Psoas muscle (tissue), 8 donors: ENCODE data around the gene RPTOR. TPM values are rescaled to one million over a fixed set of nuclear protein-coding genes. Genes with fewer than 3 reads are reported as not detected.
A peak's percentile ranks its signal among the peaks of the same experiment; 100 is the strongest.

Experiments
- ATAC-seq, 4 donors: fragments of 200-7000 bp; cut with Tn5 transposase; one replicate each; pipeline ENCODE4 v1.9.1; 2020; ENCODE audit warnings: moderate library complexity in 3 of 4, mild to moderate bottlenecking in 2 of 4
- DNase-seq, 2 donors: peaks; one replicate each; pipeline ENCODE4 v3.0.0-alpha.2; 2020
- H3K27ac ChIP-seq: fragments of 200-600 bp; one replicate; pipeline ENCODE4 v1.8.0; 2022
- H3K27me3 ChIP-seq, 3 donors: fragments of 200-600 bp in 1 of 3; one replicate each; pipeline versions ENCODE4 v1.6.1 to v1.8.0; 2013 to 2022; ENCODE audit warnings: low read length in 2 of 3, mild to moderate bottlenecking in 2 of 3, moderate library complexity in 1 of 3; ENCODE audit not compliant: insufficient read depth in 3 of 3
- H3K36me3 ChIP-seq, 2 donors: fragments of 200-600 bp in 1 of 2; one replicate each; pipeline versions ENCODE4 v1.6.1 to v1.8.0; 2013 to 2022; ENCODE audit warnings: low read depth in 1 of 2, mild to moderate bottlenecking in 1 of 2, moderate library complexity in 1 of 2; ENCODE audit not compliant: insufficient read depth in 1 of 2
- H3K4me1 ChIP-seq: fragments of 200-600 bp; one replicate; pipeline ENCODE4 v1.8.0; 2022
- H3K4me3 ChIP-seq: fragments of 200-600 bp; one replicate; pipeline ENCODE4 v1.8.0; 2022; ENCODE audit warnings: mild to moderate bottlenecking
- H3K9me3 ChIP-seq: fragments of 200-600 bp; one replicate; pipeline ENCODE4 v1.8.0; 2022
- WGBS, 3 donors: extraction: QIAGEN DNeasy Blood & Tissue Kit; methylation state at CpG; one replicate each; pipeline versions ENCODE4 v1.1.6 to v1.1.7; 2013; 5-methylcytosine and 5-hydroxymethylcytosine counted together
- intact Hi-C, 2 donors: fragments of 100-400 bp; cut with DNase I; formaldehyde crosslinking; loops; one replicate each; pipeline versions ENCODE4 v1.11.0 to v1.14.2; 2022
- polyA plus RNA-seq, 3 donors: library from polyadenylated mRNA; stranded (reverse); fragments of 200-250 nt; gene quantifications; one replicate each; pipeline ENCODE4 v1.2.3, GENCODE V29; 2013
- total RNA-seq, 4 donors: library from RNA; stranded (reverse); fragmentation: NEBNext Ultra II Directional in 2 of 4; extraction: Animal tissue kit (Norgen Biotek cat#: 25700) in 2 of 4; gene quantifications; one replicate each; pipeline versions ENCODE4 v1.2.1 to v1.2.4, GENCODE V29; 2021 to 2023
- TF ChIP-seq, protein P1 (sequence below): fragments of 200-600 bp; IDR thresholded peaks from one replicate; pipeline ENCODE4 v1.8.0; 2022; ENCODE audit warnings: antibody characterized with exemption
- donor health status: healthy with polysubstance abuse.
- donor health status: DM: no; HTN: no; CAD: no; lungs with moderate emphysema.
- donor health status: Bipolar disorder and iron deficiency.
- donor health status: healthy.
- donor health status: DM: yes; HTN: yes; CAD: no.
- donor health status: DM: no; HTN: no; CAD: no.
- donor health status: DM: no; HTN: no; CAD: no.
- donor health status: DM: yes; HTN: yes; CAD: no.

RPTOR gene
- total and polyA plus RNA-seq, 7 donors, result 13.6 to 82.2 (median 32.5) TPM

DNA sequence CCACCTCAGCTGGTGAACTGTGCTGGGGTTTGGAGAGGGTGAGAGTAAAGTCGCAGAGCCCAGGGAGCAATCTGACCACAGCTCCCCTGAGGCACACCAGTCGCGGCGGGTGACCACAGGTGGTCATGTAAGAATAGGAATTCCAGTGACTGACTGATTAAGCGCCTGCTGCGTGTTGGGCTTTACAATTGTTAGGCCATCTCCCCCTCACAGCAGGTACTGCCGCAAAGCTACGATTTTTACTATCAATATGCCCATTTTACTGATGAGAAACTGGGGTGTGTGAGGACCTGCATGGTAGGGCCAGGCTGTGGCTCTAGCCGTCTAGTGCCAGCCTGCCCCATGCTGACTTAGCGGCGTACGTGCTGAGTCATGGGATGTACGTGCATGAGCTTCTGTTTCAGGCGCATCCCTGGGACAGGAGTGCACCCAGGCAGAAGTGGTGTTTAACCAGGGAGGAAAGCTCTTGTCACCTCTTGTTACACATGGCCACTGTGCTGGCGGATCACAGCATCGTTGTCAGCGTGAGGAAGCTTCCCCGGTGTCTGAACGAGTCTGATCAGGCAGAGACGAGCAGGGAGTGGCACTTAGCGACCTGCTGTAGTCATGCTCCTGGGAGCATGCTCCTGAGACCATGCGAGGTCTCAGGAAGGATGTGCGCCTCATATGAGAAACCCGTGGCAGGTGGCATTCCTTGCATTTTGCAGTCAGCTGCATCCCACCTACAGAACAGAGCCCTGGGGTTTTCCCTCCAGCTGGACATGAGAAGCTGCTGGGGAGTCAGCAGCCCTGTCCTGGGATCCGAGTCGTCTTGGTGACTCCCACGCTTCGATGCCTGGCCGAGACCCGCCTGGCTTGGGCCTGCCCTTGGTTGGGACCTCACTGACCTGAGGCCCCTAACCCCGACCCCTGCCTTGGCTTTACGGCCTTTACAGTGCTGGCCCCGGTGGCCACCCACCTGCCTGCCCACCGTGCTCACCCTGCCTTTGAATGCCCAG lies 283.3 kb downstream of the RPTOR start:
- Histone ChIP-seq H3K27ac (peak overlapping the region; percentile 97), H3K27me3 (no peaks in the 10 kb centered on the region), H3K4me1 (peaks cover 34% of the 10 kb centered on the region), H3K4me3 (peak overlapping the region; percentile 43), H3K9me3 (no peaks in the 10 kb centered on the region), H3K36me3 (peaks cover 0 to 12% of the 10 kb centered on the region in 2 donors)
- peak; percentile 0 to 35 (median 8) for ATAC-seq
- intact Hi-C loops, result loop anchor here in 1 of 2 donors (5.0 kb wide), 1 partner anchor 76 kb away; no protein-coding TSS in a partner anchor
- TF ChIP-seq, protein P1, sequence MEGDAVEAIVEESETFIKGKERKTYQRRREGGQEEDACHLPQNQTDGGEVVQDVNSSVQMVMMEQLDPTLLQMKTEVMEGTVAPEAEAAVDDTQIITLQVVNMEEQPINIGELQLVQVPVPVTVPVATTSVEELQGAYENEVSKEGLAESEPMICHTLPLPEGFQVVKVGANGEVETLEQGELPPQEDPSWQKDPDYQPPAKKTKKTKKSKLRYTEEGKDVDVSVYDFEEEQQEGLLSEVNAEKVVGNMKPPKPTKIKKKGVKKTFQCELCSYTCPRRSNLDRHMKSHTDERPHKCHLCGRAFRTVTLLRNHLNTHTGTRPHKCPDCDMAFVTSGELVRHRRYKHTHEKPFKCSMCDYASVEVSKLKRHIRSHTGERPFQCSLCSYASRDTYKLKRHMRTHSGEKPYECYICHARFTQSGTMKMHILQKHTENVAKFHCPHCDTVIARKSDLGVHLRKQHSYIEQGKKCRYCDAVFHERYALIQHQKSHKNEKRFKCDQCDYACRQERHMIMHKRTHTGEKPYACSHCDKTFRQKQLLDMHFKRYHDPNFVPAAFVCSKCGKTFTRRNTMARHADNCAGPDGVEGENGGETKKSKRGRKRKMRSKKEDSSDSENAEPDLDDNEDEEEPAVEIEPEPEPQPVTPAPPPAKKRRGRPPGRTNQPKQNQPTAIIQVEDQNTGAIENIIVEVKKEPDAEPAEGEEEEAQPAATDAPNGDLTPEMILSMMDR, result no peak
- peak in 1 of 2 donors; percentile 49 for DNase-seq
- WGBS, 3 donors, result 87 to 91% (median 89%) methylated on average over 34 of the region's 34 CpGs

DNA sequence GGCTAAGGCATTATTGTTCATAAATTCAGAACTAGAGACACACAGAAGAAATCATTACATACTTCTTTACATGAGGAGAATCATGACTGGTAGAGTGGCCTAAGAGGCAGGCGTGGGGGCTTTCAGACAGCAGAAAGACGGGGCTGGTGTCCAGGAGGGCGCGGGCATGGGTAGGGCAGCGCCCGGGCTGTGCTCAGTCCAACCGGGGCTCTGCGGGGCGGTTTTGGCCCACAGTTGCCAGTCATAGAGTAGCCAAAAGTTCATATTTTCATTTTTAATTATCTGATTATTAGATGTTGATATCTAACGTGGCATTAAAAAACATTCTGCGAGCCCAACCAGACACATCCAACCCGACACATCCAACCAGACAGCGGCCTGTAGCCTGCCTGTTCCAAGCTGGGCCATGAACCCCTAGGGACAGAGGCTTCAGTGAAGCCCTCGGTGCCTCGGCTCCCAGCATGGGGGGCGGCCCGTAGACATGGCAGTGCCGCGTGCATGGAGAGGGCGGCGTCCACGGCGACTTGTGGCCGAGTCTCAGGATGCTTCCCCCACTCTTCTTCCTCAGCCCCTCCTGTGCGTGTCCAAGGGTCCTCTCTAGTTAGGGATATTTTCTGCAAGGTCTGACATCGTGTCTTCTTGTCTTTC lies 284.7 kb downstream of the RPTOR start:
- Histone ChIP-seq H3K27ac (no peak overlapping the region), H3K4me3 (no peak overlapping the region), H3K27me3 (no peaks in the 10 kb centered on the region), H3K4me1 (peaks cover 45% of the 10 kb centered on the region), H3K36me3 (no peaks in the 10 kb centered on the region), H3K9me3 (no peaks in the 10 kb centered on the region)
- ATAC-seq, result no peak
- intact Hi-C loops, result loop anchor here in 1 of 2 donors (5.0 kb wide), 1 partner anchor 77 kb away; no protein-coding TSS in a partner anchor
- DNase-seq, result peak in 1 of 2 donors; percentile 44
- whole genome bisulfite sequencing, 3 donors, result 91 to 95% (median 93%) methylated on average over 26 of the region's 26 CpGs
- TF ChIP-seq, protein P1, result no peak

DNA sequence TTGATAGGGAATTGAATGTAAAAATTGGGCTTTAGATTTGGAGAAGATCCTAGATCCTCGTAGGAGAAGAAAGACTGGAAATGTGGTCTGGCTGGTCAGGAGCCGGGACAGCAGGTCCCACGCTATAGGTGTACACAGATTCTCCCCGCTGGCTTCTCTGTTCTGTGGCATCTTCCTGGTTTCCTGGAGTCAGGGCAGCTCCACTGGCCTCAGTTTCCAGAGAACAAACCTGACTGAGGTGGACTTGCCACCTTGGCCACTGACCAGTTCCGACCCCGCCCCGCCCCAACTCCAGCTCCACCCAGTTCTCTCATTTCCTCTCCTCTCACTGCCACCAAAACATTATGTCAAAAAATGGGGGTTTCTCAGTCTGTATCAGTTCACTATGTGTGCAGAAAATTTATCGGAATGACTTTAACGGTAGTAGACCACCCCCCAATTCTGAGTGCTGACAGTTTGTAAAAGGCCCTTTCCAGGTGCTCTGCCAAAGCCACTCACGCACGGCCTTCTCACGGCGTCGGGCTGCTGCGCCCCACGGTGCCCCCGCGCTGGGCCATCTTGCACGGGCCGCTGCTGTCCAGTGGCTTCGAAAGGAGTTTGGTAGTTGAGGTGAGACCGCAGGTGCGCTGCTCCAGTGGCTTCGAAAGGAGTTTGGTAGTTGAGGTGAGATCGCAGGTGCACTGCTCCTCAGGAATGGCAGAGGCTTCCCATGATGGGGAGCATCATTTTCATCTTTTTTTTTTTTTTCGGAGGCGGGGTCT lies 285.6 kb downstream of the RPTOR start:
- TF ChIP-seq, protein P1, result no peak
- intact Hi-C loops, result loop anchor here in 1 of 2 donors (5.0 kb wide), 1 partner anchor 38 kb away; no protein-coding TSS in a partner anchor
- WGBS, 3 donors, result 97 to 98% (median 97%) methylated on average over 27 of the region's 27 CpGs
- H3K27me3 ChIP-seq, result no peaks in the 10 kb centered on the region
- DNase-seq (peak in 1 of 2 donors; percentile 47), ATAC-seq (no peak)
- no peaks in the 10 kb centered on the region for H3K9me3 ChIP-seq
- no peaks in the 10 kb centered on the region for H3K36me3 ChIP-seq
- H3K27ac ChIP-seq, result no peak overlapping the region
- peaks cover 54% of the 10 kb centered on the region for H3K4me1 ChIP-seq
- H3K4me3 ChIP-seq, result no peak overlapping the region

DNA sequence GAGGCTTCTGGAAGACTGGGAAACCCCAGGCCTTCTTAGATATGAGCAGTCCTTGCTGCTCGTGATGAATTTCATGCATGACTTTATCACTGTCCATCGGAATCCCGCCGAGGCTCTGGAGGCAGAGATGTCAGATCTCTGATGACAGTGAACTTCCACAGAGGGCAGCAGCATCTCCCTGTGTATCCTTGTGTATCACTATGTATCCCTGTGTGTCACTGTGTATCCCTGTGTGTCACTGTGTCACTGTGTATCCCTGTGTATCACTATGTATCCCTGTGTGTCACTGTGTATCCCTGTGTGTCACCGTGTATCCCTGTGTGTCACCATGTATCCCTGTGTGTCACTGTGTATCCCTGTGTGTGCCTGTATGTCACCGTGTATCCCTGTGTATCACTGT lies 286.9 kb downstream of the RPTOR start:
- TF ChIP-seq, protein P1, result no peak
- no peaks in the 10 kb centered on the region for H3K9me3 ChIP-seq
- H3K27me3 ChIP-seq, result no peaks in the 10 kb centered on the region
- peak overlapping the region; percentile 93 for H3K27ac ChIP-seq
- peak in 1 of 2 donors; percentile 17 for DNase-seq
- peaks cover 52% of the 10 kb centered on the region for H3K4me1 ChIP-seq
- 89 to 96% (median 95%) methylated on average over 6 of the region's 6 CpGs for WGBS, 3 donors
- no peak overlapping the region for H3K4me3 ChIP-seq
- intact Hi-C loops, result loop anchor here in 1 of 2 donors (5.0 kb wide), 1 partner anchor 39 kb away; no protein-coding TSS in a partner anchor
- H3K36me3 ChIP-seq, result no peaks in the 10 kb centered on the region
- ATAC-seq, result no peak
